Measurements from ENCODE around the gene RAX2.
A peak's percentile ranks its signal among the peaks of the same experiment; 100 is the strongest.
"Not testable (repeated sequence)": the region's sequence is repeated elsewhere in the genome, so short reads cannot be mapped to it uniquely, and the experiment has no call there.

The RAX2 gene

GRCh38 chr19:3768748-3769099 lies 3.3 kb downstream of the RAX2 start:
- DNase-seq: no peak
- peaks cover 56% of the 10 kb centered on the region for H3K36me3 ChIP-seq

GRCh38 chr19:3768015-3768747 lies 3.8 kb downstream of the RAX2 start:
- Histone ChIP-seq H3K4me3 (ENCODE audit: low read depth, low read length) (no peak overlapping the region), H3K27ac (peak overlapping the region; percentile 94)
- TF ChIP-seq CTCF (IDR thresholded peaks at IDR 0.05; ENCODE audit: low read depth, low read length): no peak

More at GRCh38 chr19:3768748-3769099, 3.3 kb downstream of the RAX2 start:
- peak overlapping the region; percentile 88 for H3K4me3 ChIP-seq (ENCODE audit: low read depth, low read length)
- H3K27me3 ChIP-seq (ENCODE audit: insufficient read depth, low read depth, severe bottlenecking): no peaks in the 10 kb centered on the region
- no peak for TF ChIP-seq CTCF (IDR thresholded peaks at IDR 0.05; ENCODE audit: low read depth, low read length)
- H3K9me3 ChIP-seq (ENCODE audit: severe bottlenecking): no peaks in the 10 kb centered on the region
- H3K27ac ChIP-seq: peak overlapping the region; percentile 94

GRCh38 chr19:3767050-3767449 lies 5.0 kb downstream of the RAX2 start:
- Histone ChIP-seq H3K27ac (peak overlapping the region; percentile 94), H3K27me3 (ENCODE audit: insufficient read depth, low read depth, severe bottlenecking) (no peaks in the 10 kb centered on the region), H3K36me3 (peaks cover 56% of the 10 kb centered on the region), H3K9me3 (ENCODE audit: severe bottlenecking) (no peaks in the 10 kb centered on the region), H3K4me3 (ENCODE audit: low read depth, low read length) (no peak overlapping the region)
- TF ChIP-seq CTCF (IDR thresholded peaks at IDR 0.05; ENCODE audit: low read depth, low read length): no peak
- DNase-seq: peak; percentile 34

More at GRCh38 chr19:3768015-3768747, 3.8 kb downstream of the RAX2 start:
- Histone ChIP-seq H3K9me3 (ENCODE audit: severe bottlenecking) (no peaks in the 10 kb centered on the region), H3K27me3 (ENCODE audit: insufficient read depth, low read depth, severe bottlenecking) (no peaks in the 10 kb centered on the region), H3K36me3 (peaks cover 56% of the 10 kb centered on the region)
- DNase-seq: peak; percentile 97

- Histone ChIP-seq H3K27ac (peak overlapping the region; percentile 94), H3K4me3 (ENCODE audit: low read depth, low read length) (no peak overlapping the region), H3K9me3 (ENCODE audit: severe bottlenecking) (no peaks in the 10 kb centered on the region), H3K36me3 (peaks cover 52% of the 10 kb centered on the region), H3K27me3 (ENCODE audit: insufficient read depth, low read depth, severe bottlenecking) (no peaks in the 10 kb centered on the region)
- TF ChIP-seq CTCF (IDR thresholded peaks at IDR 0.05; ENCODE audit: low read depth, low read length): no peak
- DNase-seq: no peak
These were observed 5.5 kb downstream of the RAX2 start for GRCh38 chr19:3766520-3766919.

GRCh38 chr19:3765757-3766156 lies 6.3 kb downstream of the RAX2 start:
- peaks cover 44% of the 10 kb centered on the region for H3K36me3 ChIP-seq
- not testable (repeated sequence) for DNase-seq; H3K4me3 ChIP-seq (ENCODE audit: low read depth, low read length); H3K9me3 ChIP-seq (ENCODE audit: severe bottlenecking); H3K27ac ChIP-seq; H3K27me3 ChIP-seq (ENCODE audit: insufficient read depth, low read depth, severe bottlenecking)

GRCh38 chr19:3765121-3765520 lies 6.9 kb downstream of the RAX2 start:
- H3K9me3 ChIP-seq (ENCODE audit: severe bottlenecking): no peaks in the 10 kb centered on the region
- TF ChIP-seq CTCF (IDR thresholded peaks at IDR 0.05; ENCODE audit: low read depth, low read length): no peak
- no peak overlapping the region for H3K27ac ChIP-seq

More at GRCh38 chr19:3765121-3765520, 6.9 kb downstream of the RAX2 start:
- DNase-seq: no peak
- Histone ChIP-seq H3K4me3 (ENCODE audit: low read depth, low read length) (no peak overlapping the region), H3K27me3 (ENCODE audit: insufficient read depth, low read depth, severe bottlenecking) (no peaks in the 10 kb centered on the region), H3K36me3 (peaks cover 38% of the 10 kb centered on the region)
